HG03039 (cell line): ENCODE results near the gene CD209.
A peak's percentile ranks its signal among the peaks of the same experiment; 100 is the strongest.

Source experiments
- ATAC-seq: cut with Tn5 transposase; IDR thresholded peaks from one replicate; pipeline ENCODE4 v1.9.1; 2021; ENCODE audit warnings: mild to moderate bottlenecking, moderate library complexity; ENCODE audit not compliant: unreplicated experiment

Gene CD209

GRCh38 chr19:7709932-7710460, 37.3 kb downstream of the CD209 start:
- ATAC-seq = no peak

GRCh38 chr19:7706955-7707456, 40.3 kb downstream of the CD209 start:
- ATAC-seq = no peak

DNA sequence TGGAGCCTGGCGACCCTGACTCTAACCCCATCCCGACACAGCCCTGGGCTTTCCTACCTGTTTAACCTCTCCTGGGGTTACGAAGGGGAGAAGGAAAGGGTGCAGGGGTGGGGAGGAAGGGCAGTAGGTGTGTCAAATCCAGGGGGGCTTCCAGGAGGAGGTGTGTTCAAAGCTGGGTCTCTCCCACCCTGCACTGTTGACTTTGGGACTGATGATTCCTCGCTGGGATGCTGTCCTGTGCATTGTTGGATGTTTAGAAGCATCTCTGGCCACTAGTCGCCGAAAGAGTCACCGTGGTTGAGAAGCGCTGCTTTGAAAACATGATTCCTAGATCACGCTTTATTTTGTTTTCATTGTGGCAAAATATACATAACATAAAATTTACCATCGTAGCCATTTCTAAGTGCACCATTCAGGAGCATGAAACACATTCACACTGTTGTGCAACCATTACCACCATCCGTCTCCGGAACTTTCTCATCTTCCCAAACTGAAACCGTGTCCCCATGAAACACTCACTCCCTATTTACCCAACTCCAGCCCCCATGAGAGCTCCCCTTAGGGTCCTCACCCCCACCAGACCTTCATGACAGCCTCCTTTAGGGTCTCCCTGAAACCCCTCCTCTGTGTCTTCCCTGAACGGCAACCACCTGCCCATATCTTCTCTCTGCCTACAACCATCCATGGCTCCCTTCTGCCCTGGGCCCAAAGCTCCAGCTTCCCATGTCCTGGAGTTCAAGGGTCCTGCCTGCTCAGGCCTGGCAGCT, 41.0 kb downstream of the CD209 start:
- no peak for ATAC-seq

DNA sequence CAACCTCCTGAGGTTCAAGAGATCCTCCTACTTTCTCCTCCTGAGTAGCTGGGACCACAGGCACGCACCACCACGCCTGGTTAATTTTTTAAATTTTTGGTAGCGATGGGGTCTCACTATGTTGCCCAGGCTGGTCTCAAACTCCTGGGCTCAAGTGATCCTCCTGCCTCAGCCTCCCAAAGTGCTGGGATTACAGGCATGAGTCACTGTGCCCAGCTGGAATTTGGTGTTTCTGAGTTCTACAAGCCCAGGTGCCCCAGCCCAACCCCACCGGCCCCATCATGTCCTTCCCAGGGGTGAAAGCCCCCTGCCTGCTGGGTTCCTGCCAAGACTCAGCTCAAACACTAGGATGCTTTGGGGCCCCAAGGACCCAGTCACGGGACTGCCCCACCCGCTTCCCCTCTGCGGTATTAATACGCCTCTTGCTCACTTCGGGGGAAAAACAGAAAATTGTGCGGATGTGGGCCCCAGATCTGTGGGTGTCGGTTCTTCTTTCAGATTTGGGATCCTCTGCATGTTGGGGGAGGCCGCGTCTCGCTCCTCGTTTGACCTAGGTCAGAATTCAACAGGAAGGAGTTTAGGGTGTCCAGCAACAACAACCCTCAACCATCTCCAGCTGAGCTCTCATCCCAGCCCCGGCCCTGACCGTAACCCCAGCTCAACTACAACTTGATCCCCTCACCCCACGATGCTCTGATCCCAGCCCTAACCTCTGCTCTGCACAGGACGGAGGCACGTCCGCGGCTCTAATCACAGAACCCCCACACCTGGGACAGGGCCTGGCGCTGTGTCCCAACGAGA, 41.7 kb downstream of the CD209 start:
- ATAC-seq = peak; percentile 36

DNA sequence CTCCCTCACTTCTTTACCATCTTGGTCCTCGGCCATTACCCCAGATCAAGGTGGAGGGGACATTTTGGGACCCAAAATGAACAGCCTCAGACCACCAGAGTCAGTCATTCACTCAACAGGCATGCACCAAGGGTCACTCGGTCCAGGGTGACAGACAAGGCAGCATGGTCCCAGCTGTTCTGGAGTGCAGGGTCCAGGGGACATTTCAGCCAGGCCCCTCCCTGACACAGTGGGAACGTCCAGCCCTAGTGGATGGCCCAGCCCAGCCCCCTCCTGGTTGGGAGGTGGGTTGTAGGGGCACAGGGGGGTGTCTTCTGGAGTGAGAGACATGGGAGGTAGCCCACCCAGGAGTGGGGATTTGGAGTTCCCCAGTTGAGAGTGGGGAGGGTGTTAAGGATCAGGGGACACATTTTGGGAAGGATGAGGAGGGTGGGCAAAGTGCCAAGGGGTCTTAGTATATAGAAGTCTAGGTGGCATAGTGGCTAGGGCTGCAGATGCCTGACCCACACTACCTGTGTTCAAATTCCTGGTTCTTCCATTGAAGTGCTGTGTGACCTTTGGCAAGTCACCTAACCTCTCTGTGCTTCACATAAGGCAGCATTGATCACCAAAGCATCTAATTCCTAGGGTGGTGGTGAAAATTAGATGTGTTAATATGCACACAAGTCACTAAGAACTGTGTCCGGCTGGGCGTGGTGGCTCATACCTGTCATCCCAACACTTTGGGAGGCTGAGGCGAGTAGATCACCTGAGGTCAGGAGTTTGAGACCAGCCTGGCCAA, 42.9 kb downstream of the CD209 start:
- ATAC-seq = no peak

GRCh38 chr19:7703332-7703731, 44.0 kb downstream of the CD209 start:
- no peak for ATAC-seq

DNA sequence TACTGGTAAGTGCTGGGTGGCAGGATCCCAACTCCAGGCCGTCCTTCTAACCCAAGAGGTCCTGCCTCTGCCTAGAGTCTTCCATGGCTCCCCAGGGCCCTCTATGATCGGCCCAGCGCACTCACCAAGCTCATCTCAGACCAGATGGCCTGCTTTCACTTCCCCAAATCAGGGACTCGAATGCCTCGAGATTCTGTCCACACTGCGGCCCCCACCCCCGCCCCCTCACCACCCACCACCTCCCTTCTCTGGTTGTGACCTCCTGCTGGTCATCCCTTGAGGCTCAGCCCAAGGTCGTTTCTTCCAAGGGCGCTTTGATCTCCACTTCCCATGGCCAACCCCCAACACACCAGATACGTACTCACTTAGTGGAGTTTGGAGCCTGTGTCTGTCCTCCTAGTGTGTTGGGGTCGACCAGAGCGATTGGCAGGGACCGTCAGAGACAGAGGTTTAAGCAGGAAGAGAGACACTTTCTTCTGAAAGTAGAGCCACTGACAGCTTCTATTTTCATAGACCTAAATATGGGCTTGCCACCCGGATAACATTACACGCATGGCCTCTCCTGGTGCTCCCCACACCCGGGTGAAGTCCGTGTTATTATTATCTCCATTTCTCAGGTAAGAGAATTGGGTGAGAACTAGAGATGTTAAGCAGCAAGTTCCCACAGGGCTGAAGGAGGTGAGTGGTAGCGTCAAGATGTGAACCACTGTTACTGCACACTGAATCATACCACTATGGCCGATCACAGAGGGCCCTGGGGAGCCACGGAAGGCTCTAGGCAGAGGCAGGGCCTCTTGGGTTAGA, 45.5 kb downstream of the CD209 start, which contains the start of gene FCER2:
Gene FCER2 (minus strand): TSS at position 478 of the 804 bp plus-strand sequence. CDS start 2,371 bp downstream, outside the sequence.
- ATAC-seq = peak; percentile 33

- ATAC-seq = no peak
These were observed 46.2 kb downstream of the CD209 start for GRCh38 chr19:7701049-7701653.

GRCh38 chr19:7699417-7700401, 47.6 kb downstream of the CD209 start:
- ATAC-seq = no peak

- ATAC-seq = no peak
These were observed 48.3 kb downstream of the CD209 start for GRCh38 chr19:7699003-7699402.

GRCh38 chr19:7698583-7698982, 48.8 kb downstream of the CD209 start:
- no peak for ATAC-seq

GRCh38 chr19:7697721-7698287, 49.5 kb downstream of the CD209 start:
- no peak for ATAC-seq

- no peak for ATAC-seq
These were observed 52.8 kb downstream of the CD209 start for GRCh38 chr19:7694499-7694898.

DNA sequence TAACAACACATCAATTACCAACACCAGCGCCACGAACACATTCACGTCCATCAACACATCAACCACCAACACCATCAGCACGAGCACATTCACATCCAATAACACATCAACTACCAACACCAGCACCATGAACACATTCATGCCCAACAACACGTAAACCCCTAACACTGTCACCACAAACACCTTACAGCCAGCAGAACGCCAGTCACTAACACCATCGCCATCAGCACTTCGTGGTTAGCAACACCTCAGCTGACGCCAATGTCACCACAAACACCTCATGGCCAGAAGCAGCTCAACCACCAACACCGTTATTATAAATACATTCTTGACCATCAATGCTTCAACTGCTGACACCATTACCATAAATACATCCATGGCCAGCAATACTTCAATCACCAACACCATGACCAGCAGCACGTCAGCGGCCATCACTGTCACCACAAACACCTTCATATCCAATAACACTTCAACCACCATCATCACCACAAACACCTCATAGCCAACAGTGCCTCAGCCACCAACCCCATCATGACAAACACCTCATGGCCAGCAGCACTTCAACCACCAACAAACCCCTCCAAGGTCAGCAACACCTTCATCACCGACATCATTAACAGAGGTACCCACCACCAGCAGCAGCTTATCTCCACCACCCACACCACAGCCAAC, 54.8 kb downstream of the CD209 start:
- ATAC-seq = no peak

DNA sequence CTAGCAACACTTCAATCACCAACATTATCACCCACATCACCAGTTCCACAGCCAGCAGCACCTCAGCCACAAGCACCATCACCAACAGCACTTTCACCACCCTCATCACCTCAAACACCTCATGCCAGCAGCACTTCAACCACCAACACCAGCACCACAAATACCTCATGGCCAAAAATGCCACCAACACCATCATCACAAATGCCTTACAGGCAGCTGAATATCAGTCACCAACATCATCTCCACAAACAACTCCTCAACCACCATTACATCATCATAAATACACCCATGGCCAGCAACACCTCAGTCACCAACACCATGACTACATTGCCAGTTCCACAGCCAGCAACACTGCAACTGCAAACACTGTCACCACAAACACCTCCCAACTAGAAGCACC, 55.8 kb downstream of the CD209 start:
- no peak for ATAC-seq

GRCh38 chr19:7690779-7691258, 56.5 kb downstream of the CD209 start:
- no peak for ATAC-seq
